HG03520 (cell line): Measurements from ENCODE around the gene KCNE1.
"Not testable (repeated sequence)": the region's sequence is repeated elsewhere in the genome, so short reads cannot be mapped to it uniquely, and the experiment has no call there.

Experiments used
- ATAC-seq: cut with Tn5 transposase; IDR thresholded peaks from one replicate; pipeline ENCODE4 v1.9.1; 2021; ENCODE audit warnings: mild to moderate bottlenecking, moderate library complexity; ENCODE audit not compliant: unreplicated experiment

Gene KCNE1

DNA sequence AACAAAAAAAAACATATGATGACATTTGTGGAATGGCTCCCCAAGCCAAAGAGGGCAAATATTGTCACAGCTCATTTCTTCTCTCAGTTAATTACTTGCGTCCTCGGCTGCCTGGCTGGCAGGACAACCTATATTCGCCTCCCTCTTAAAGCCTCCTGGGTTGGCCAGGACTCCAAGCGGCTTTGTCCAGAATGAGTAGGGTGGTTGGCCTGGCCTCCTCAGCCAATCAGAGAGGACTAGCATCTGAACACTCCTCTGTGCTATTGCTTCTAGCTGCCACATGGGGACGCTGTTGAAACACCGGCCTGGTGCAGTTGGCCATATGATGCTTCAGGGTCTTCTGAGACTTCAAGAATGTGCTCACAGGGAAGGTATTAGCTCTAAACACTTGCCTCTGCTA lies 83.6 kb downstream of the KCNE1 start:
- not testable (repeated sequence) for ATAC-seq

GRCh38 chr21:34427339-34427738 lies 84.7 kb downstream of the KCNE1 start:
- not testable (repeated sequence) for ATAC-seq

DNA sequence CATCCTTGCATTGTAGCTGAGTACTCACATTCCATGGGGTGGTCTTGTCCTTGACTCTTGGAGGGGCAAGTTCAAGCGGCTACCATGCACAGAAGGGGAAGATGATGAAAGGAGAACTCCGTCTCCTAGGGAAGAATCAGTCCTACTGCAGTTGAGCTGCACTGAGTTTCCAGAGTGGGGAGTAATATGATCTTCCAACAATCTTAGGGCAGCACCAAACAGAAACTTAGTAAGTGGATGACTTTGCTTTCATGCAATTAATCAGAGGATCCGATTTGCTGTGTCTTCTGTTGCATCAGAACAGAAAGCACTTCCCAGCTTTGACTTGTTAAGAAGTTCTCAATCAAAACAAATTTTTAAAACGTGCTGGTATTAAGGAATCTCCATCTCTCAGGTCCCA lies 88.2 kb downstream of the KCNE1 start, which contains the start of gene SMIM34:
SMIM34 (minus strand) TSS at position 147 of the 400 bp plus-strand sequence; CDS start at position 35, 112 bp downstream.
- ATAC-seq, result not testable (repeated sequence)

GRCh38 chr21:34417448-34418077 lies 94.4 kb downstream of the KCNE1 start:
- not testable (repeated sequence) for ATAC-seq

- not testable (repeated sequence) for ATAC-seq
Observed at GRCh38 chr21:34407294-34407693, 104.7 kb downstream of the KCNE1 start.

GRCh38 chr21:34406676-34407075 lies 105.3 kb downstream of the KCNE1 start:
- ATAC-seq, result not testable (repeated sequence)

- ATAC-seq, result not testable (repeated sequence)
Observed at GRCh38 chr21:34406102-34406501, 105.9 kb downstream of the KCNE1 start.

GRCh38 chr21:34405686-34406085 lies 106.3 kb downstream of the KCNE1 start:
- ATAC-seq, result not testable (repeated sequence)

DNA sequence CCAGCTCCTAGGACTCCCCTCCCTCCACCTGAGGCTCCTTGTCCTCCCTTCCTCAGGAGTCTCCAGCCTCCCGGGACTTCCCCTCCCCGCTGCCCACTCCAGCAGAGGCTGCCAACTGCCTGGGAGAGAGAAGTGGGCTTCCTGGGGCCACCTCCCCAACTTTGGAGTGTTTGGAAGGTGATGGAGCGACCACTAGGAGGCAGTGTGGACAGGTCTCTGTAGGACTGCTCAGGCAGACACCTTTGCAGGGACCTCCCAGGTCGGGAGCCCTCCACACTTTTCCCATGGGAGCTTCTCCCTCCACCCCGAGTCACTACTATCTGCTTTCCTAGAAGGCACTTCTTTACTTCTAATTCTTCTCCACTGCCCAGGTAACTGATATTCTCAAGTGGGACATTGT lies 107.3 kb downstream of the KCNE1 start:
- ATAC-seq, result not testable (repeated sequence)

- ATAC-seq, result not testable (repeated sequence)
Observed at GRCh38 chr21:34400522-34400921, 111.5 kb downstream of the KCNE1 start.
